BJ (cell line): ENCODE measurements around the gene THSD7A. TPM values are rescaled to one million over a fixed set of nuclear protein-coding genes. Genes with fewer than 3 reads are reported as not detected.

Experiments
- CTCF ChIA-PET: fragments of 350-600 bp; formaldehyde crosslinking; extraction: SDS; loops from one replicate; lab custom pipeline; 2021; ENCODE audit warnings: antibody characterized with exemption, inconsistent platforms; lab: Yijun Ruan, JAX
- POLR2A ChIA-PET: fragments of 300-600 bp; sonication (Branson Sonifier 250); formaldehyde crosslinking; extraction: SDS; loops from one replicate; lab custom pipeline; 2021; ENCODE audit warnings: antibody characterized with exemption; lab: Charles Lee
- DNase-seq: peaks from one replicate; pipeline ENCODE4 v3.0.0-alpha.2; 2011; ENCODE audit warnings: low read depth
- H3K27me3 ChIP-seq: 2 replicates; pipeline ENCODE4 v1.6.0; 2011; ENCODE audit warnings: low read length; ENCODE audit not compliant: control insufficient read depth, insufficient read depth
- H3K36me3 ChIP-seq: 2 replicates; pipeline ENCODE4 v1.5.1; 2011; ENCODE audit warnings: low read length; ENCODE audit not compliant: control insufficient read depth, insufficient read depth
- H3K4me3 ChIP-seq: 2 replicates; pipeline ENCODE4 v1.5.1; 2011; ENCODE audit warnings: low read depth, mild to moderate bottlenecking, control low read depth, low read length
- polyA plus RNA-seq: library from polyadenylated mRNA; depleted of rRNA; stranded (reverse); fragments of >200 nt; gene quantifications from 2 replicates; pipeline ENCODE4 v1.2.3, GENCODE V29; 2011
- TF ChIP-seq, protein P1 (sequence below): IDR thresholded peaks from 2 replicates; pipeline ENCODE4 v1.5.1; 2011; ENCODE audit warnings: low read depth, mild to moderate bottlenecking, control low read depth, inconsistent platforms, low read length, moderate library complexity; ENCODE audit not compliant: insufficient read depth

The THSD7A gene
- polyA plus RNA-seq, 1 experiment = 0.02 TPM

GRCh38 chr7:11376529-11376928, 455.5 kb downstream of the THSD7A start:
- TF ChIP-seq, protein P1, sequence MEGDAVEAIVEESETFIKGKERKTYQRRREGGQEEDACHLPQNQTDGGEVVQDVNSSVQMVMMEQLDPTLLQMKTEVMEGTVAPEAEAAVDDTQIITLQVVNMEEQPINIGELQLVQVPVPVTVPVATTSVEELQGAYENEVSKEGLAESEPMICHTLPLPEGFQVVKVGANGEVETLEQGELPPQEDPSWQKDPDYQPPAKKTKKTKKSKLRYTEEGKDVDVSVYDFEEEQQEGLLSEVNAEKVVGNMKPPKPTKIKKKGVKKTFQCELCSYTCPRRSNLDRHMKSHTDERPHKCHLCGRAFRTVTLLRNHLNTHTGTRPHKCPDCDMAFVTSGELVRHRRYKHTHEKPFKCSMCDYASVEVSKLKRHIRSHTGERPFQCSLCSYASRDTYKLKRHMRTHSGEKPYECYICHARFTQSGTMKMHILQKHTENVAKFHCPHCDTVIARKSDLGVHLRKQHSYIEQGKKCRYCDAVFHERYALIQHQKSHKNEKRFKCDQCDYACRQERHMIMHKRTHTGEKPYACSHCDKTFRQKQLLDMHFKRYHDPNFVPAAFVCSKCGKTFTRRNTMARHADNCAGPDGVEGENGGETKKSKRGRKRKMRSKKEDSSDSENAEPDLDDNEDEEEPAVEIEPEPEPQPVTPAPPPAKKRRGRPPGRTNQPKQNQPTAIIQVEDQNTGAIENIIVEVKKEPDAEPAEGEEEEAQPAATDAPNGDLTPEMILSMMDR = no peak
- ChIA-PET POLR2A (no interaction called here), CTCF (no interaction called here)
- Histone ChIP-seq H3K36me3 (no peaks in the 10 kb centered on the region), H3K27me3 (no peaks in the 10 kb centered on the region; the same call in 1 of the 2 replicates), H3K4me3 (no peak overlapping the region)
- DNase-seq = no peak

GRCh38 chr7:11374629-11375028, 457.4 kb downstream of the THSD7A start:
- Histone ChIP-seq H3K4me3 (no peak overlapping the region), H3K27me3 (no peaks in the 10 kb centered on the region; the same call in 1 of the 2 replicates), H3K36me3 (no peaks in the 10 kb centered on the region)
- CTCF ChIA-PET = no interaction called here
- DNase-seq = no peak
- TF ChIP-seq, protein P1 = no peak
- POLR2A ChIA-PET = no interaction called here

DNA sequence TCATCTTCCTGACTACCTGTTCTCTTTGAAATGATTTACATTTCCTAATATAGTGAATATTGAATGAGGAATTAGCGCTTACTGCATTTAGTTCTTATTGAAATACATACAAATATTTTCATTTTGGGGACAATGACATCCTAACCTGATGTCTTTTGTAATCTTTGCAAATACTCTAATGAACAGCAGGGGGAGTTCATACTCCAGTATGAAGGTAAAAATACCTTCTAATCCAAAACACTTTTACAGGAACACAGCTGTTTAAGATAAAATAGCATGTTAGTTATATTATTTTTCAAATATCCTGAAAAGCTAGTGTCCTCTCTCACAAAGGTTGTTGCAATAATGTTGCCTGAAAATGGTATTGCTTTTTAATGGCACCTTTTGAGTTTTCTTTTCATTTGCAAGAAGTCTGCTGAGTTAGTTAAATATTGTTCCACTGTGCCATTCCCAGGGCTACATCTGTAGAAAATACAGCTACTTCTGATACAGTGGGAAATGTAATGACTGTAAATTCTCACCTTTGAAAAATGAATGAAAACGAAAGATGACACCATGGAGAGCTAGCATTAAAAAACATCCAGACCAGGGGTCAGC, 458.4 kb downstream of the THSD7A start:
- POLR2A ChIA-PET = no interaction called here

DNA sequence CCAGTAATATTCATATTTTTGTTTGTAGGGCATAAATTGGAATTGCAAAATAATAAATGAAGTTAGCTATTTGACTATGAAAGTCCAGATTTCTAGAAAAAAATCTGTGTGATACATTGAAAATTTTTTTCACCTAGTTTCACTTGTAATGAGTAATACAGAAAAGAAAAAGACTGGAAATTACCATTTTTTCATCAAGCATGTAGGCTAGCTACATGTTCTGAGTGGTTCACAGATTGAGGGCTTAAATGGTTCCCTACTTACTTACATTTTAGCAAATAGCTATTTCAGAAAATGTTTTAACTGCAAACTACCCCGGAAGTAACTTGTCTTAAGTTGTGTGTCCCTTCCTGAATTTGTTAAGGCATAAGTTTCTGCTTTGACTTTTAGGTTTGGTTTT, 462.3 kb downstream of the THSD7A start:
- DNase-seq = no peak
- POLR2A ChIA-PET = no interaction called here
- no peaks in the 10 kb centered on the region; the same call in 1 of the 2 replicates for H3K27me3 ChIP-seq
- H3K4me3 ChIP-seq = no peak overlapping the region
- TF ChIP-seq, protein P1 = no peak
- H3K36me3 ChIP-seq = no peaks in the 10 kb centered on the region
- CTCF ChIA-PET = interaction anchor here (0.6 kb wide), 1 partner anchor 135 kb away, joined by 6 read pairs; no protein-coding TSS in a partner anchor

More for the DNA sequence above, 458.4 kb downstream of the THSD7A start:
- Histone ChIP-seq H3K4me3 (no peak overlapping the region), H3K36me3 (no peaks in the 10 kb centered on the region), H3K27me3 (no peaks in the 10 kb centered on the region; the same call in 1 of the 2 replicates)
- CTCF ChIA-PET = no interaction called here
- no peak for DNase-seq
- TF ChIP-seq, protein P1 = peak; percentile 37

DNA sequence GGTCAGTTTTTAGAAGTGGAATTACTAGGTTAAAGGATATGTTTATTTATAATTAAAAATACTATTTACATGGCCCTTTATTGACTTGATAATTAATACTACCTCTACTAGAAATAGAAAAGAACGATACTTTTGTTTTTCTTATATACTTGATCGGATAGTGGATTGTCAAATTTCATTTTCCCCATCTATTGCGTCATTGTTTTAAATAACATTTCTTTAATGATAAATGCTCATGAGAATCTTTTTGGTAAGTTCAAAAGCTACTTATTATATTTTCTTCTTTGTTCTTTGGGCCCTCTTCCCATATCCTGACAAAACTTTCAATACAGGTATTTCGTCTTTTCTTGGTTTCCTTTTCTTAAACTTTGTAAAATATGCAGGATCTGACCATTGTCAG, 465.9 kb downstream of the THSD7A start:
- no peak overlapping the region for H3K4me3 ChIP-seq
- DNase-seq = no peak
- H3K27me3 ChIP-seq = no peaks in the 10 kb centered on the region
- POLR2A ChIA-PET = no interaction called here
- H3K36me3 ChIP-seq = no peaks in the 10 kb centered on the region
- TF ChIP-seq, protein P1 = no peak
- CTCF ChIA-PET = no interaction called here
